GM15510 (cell line): ENCODE measurements around the gene PRH2.

Experiments used
- POLR2A ChIP-seq: IDR thresholded peaks from 3 replicates; pipeline ENCODE4 v1.6.1; 2011; ENCODE audit warnings: borderline replicate concordance; ENCODE audit not compliant: insufficient read length; ENCODE audit errors: extremely low read depth

PRH2 gene

DNA sequence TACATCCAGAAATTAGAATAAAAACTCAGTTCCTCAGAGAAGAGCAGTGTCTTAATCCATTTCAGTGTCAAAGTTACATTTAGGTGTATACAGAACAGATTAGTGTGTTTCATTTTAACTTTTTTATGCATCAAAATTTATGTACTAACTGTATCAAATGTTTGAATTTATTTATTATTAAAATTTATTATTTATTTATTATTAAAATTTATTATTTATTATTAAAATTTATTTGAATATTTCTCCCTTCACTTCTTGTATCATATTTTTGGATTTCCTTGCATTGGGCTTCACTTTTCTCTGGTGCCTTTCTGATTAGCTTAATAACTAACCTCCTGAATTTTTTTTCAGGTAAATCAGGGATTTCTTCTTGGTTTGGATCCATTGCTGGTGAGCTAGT, 12.3 kb downstream of the PRH2 start:
- no peak for TF ChIP-seq POLR2A

DNA sequence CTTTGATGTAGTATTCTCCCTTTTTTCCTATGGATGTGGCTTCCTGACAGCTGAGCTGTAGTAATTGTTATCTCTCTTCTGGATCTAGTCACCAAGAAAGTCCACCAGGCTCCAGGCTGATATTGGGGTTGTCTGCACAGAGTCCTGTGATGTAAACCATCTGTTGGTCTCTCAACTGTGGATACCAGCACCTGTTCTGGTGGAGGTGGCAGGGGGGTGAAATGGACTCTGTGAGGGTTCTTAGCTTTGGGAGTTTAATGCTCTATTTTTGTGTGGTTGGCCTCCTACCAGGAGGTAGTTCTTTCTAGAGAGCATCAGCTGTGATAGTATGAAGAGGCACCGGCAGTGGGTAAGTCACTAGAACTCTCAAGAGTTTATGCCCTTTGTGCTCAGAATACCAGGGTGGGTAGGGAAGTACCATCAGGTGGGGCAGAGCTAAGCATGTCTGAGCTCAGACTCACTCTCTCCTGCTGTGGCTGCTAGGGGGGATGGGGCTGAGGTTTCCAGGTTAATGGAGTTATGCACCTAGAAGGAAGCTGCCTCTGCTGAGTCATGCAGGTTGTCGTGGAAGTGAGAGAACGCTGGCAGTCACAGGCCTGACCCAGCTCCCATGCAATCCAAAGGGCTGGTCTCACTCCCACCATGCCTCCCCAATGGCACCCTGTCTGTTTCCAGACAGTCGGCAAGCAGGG, 13.0 kb downstream of the PRH2 start:
- no peak for TF ChIP-seq POLR2A

DNA sequence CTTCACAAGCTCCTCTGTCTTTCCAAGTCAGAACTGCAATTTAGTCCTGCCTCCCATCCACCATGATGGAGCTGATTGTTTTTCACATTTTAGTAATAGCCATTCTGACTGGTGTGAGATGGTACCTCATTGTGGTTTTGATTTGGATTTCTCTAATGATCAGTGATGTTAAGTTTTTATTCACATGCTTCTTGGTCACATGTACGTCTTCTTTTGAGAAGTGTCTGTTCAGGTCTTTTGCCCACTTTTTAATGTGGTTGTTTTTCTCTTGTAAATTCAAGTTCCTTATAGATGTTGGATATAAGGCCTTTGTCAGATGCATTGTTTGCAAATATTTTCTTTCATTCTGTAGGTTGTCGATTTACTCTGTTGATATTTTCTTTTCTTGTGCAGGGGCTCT, 14.1 kb downstream of the PRH2 start:
- no peak for TF ChIP-seq POLR2A

DNA sequence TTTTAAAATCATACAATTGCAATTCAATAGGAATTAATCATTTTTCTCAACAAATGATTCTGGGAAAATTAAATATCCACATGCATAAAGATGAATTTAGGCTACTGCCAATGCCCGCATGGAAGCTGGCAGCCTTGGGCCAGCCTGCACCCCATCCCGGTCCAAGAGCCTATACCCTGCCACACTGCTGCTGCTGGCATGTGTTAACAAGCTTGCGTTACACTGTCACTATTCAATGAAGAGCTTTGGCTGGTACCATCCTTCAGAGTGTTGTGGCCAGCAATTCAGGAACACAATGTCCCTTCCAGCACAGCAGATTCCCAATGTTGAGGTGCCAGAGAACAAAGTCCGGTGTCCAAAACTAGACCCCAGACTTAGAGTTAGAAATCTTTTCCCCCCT, 23.6 kb downstream of the PRH2 start:
- TF ChIP-seq POLR2A, result no peak

DNA sequence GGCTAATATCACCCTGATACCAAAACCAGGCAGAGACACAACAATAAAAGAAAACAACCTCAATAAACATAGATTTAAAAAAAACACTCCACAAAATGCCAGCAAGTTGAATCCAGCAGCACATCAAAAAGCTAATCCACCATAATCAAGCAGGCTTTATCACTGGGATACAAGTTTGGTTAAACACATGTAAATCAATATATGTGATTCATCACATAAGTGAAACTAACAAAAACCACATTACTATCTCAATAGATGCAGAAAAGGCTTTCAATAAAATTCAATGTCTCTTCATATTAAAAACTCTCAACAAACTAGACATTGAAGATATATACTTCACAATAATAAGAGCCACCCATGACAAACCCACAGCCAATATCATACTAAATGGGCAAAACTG, 27.0 kb downstream of the PRH2 start:
- TF ChIP-seq POLR2A, result no peak

DNA sequence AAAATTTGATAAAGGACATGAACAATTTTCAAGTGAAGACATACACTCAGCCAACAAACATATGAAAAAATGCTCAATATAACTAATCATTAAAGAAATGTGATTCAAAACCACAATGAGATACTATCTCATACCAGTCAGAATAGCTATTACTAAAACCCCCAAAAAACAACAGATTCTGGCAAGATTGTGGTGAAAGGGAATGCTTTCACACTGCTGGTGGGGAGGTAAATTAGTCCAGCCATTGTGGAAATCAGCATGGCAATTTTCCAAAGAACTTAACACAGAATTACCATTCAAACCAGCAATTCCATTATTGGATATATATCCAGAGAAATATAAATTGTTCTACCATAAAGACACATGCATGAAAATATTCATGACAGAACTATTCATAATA, 28.7 kb downstream of the PRH2 start:
- no peak for TF ChIP-seq POLR2A

DNA sequence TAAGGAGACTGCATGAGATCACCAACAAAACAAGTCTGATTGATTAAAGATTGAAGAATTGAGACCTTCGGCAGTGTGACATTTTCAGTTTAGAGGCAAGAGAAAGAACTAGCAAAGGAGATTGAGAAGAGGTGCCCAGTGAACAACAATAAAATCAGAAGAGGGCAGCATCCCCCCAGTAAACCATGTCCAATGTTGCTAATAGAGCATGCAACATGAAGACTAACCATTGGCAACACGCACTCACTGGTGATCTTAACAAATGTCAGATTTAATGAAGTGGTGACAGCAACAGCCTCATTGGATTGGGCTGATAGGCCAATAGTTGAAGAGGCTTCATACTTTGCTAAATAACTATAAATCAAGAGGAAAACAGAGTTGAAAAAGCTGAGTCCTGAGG, 30.8 kb downstream of the PRH2 start:
- TF ChIP-seq POLR2A, result no peak

DNA sequence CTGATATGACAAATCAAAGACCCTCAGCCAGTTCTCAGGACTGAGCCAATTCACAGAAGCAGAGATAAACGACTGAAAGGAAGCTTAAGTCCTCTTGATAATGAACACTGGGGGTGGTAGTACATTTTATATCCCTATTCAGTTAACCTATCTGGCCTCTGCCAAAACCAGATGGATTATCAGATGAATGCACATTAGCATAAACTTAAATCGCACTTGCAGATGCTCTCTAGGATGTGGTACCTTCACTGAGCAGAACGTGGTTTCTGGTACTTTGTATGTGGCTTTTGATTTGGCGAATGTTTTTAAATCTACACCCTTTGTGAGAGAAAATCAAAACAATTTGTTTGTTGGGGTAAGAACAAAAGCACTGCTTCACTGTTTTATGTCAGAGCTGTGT, 31.2 kb downstream of the PRH2 start:
- no peak for TF ChIP-seq POLR2A

DNA sequence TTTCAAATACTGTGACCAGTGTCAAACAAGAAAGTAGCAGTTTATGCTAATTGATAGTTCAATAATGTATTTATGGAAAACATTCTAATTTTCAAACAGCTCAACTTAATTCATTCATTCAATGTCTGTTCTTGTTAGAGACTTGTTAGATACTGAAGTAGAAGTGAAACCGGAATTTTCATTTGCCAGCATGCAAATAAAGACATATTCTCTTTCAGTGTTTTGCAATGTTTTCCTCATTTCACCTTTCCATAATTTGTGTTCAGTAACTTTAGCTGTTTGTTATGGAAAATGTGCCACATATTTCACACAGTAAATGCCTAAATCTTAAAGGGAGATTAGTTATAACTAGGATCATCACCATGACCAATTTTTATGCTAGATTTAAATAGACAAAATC, 36.4 kb downstream of the PRH2 start:
- no peak for TF ChIP-seq POLR2A

DNA sequence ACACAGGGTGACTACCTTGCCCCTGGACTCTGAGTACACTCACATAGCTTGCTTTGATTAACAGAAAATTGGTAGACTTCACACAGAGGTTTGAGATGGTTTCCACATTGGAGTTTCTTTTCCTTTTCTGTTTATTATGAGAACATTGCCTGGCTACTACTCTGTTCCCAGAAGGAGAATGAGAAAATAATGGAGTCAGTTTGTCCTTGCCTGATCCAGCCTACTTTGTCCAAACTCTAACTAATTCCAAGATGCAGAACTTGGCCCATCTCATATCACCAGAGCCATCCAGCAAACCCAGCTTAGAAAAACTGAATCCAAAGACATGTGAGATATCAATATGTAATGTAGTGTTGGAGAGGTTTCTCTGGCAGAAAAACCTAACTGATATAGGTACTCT, 37.3 kb downstream of the PRH2 start:
- TF ChIP-seq POLR2A, result no peak

DNA sequence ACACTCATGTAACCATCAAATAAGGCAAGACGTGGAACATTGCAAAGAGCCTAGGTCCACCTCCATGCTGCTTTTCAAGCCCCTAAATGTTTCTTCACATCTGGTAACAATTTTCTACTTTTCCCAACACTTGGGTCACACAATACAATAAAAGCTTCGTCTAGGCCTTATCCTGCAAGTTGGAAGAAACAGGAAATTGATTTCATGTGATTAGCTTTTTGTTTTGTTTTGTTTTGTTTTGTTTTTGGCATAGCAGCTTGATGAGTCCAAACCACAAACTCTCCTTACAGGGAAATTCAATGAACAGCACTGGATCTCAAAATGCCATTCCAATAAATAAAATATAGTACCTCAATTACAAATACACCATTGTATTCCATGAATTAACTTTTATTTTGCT, 38.4 kb downstream of the PRH2 start:
- TF ChIP-seq POLR2A, result no peak

DNA sequence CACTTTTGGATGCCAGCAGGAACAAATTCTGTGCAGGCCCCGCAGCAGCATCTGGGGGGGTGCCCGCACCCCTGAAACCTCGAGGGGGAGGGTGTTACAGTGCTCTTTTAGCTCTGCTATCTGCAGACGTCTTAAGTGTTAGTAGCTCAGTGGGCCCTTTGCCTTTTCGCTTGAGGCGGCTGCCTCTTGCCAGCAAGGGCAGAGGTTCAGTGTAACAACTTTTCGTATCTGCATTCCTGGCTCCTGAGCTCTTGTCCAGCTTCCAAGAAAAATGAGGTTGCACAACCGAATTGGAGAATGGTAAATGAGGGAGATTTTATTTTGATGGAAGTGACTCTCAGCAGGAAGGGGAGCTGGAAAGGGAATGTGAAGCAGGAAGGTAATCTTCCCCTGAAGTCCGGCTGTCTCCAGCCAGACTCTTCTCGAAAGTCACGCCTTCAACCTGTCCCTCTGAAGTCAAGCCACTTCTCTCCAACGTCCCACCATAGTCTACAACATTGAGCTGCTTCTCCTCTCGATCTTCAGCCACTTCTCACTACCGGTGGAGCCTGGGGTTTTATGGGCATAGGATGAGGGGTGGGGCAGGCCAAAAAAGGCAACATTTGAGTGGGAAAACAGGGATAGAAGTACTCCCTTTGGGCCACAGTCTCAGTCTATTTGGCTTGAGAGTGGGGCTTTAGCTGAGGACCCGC, 39.9 kb downstream of the PRH2 start:
- no peak for TF ChIP-seq POLR2A

DNA sequence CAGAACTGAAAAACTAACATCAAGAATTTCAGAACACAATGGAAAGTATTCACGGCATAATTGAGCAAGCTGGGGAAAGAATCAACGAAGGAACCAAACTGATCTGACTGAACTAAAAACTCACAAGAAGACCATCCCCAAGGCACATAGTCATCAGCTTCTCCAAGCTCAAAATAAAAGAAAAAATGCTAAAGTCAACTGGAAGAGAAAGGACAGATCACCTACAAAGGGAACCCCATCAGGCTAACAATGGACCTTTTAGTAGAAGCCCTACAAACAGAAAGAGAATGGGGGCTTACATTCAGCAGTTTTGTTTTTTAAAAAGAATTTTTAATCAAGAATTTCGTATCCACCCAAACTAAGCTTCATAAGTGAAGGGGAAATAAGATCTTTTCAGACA, 45.9 kb downstream of the PRH2 start:
- no peak for TF ChIP-seq POLR2A

DNA sequence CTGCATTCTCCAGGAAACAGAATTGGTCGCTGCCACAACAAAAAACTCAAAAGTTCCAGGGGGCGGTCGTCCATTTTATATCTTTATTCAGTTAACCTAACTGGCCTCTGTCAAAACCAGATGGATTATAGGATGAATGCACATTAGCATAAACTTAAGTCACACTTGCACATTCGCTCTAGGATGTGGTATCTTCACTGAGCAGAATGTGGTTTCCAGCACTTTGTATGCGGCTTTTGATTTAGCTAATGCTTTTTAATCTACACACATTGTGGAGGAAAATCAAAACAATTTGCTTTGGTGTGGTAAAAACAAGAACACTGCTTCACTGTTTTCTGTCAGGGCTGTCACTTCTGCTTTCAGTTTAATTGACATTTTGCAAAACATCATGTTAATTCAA, 53.2 kb downstream of the PRH2 start:
- no peak for TF ChIP-seq POLR2A
